ENCODE measurements around the gene UBASH3A. TPM values are rescaled to one million over a fixed set of nuclear protein-coding genes. Genes with fewer than 3 reads are reported as not detected.

The UBASH3A gene
- total and polyA plus RNA-seq, 2 donors (not counting 1 experiment from before 2014, with no cell fraction given), result 0.12 to 0.33 TPM

DNA sequence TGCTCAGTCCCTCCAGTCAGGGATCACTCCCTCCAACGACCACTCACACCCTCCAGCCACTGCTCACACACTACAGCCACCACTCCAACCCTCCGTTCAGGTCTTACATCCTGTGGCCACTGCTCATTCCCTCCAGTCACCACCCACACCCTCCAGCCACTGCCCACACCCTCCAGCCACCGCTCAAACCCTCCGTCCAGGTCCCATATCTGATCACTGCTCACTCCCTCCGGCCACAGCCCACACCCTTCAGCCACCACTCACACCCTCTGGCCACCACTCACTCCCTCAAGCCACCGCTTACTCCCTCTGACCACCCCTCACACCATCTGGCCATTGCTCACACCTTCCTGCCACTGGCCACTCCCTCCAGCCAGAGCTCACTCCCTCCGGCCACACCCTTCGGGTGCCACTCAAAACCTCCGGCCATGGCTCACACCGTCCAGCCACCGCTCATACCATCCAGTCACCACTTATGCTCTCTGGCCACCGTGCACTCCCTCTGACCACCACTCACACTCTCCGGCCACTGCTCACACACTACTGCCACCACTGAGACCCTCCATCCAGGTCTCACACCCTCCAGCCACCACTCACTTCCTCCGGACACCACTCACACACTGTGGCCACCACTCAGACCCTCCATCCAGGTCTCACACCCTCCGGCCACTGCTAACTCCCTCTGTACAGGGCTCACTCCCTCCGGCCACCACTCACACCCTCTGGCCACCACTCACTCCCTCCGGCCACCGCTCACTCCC lies 32.6 kb upstream of the UBASH3A start:
- no peaks in the 10 kb centered on the region for H4K20me1 ChIP-seq (ENCODE audit: control insufficient read depth, insufficient read depth, low read length, poor library complexity, severe bottlenecking)
- ATAC-seq (ENCODE audit: low read depth), result no peak
- no peak for DNase-seq

More for the DNA sequence above, 32.6 kb upstream of the UBASH3A start:
- H2AFZ ChIP-seq (ENCODE audit: insufficient read depth, low read depth, low read length, poor library complexity, severe bottlenecking), result no peak overlapping the region
- peaks cover 19% of the 10 kb centered on the region for H3K27me3 Mint-ChIP-seq
- no peak overlapping the region for H3K4me2 ChIP-seq (replicated peaks; ENCODE audit: low read depth, low read length, poor library complexity, severe bottlenecking)
- intact Hi-C loops (cut with micrococcal nuclease), result no loop called here
- no peak overlapping the region for H3K4me3 Mint-ChIP-seq
- WGBS (ENCODE audit: insufficient coverage), result 74% methylated on average over 18 of the region's 18 CpGs
- peaks cover 0 to 16% (median 0%) of the 10 kb centered on the region in 4 experiments for H3K27me3 ChIP-seq (replicated peaks in 1 of 4; ENCODE audit: control extremely low read depth in 1 of 4, control insufficient read depth in 3 of 4, insufficient read depth in 4 of 4, low read length in 3 of 4)
- no peaks in the 10 kb centered on the region for H3K36me3 ChIP-seq (replicated peaks in 1 of 2; ENCODE audit: control extremely low read depth in 1 of 2, control insufficient read depth in 1 of 2, extremely low read depth in 1 of 2, insufficient read depth in 2 of 2, low read length in 1 of 2)
- no peaks in the 10 kb centered on the region for H3K9me3 ChIP-seq (ENCODE audit: control extremely low read depth in 1 of 3, control insufficient read depth in 2 of 3, insufficient read depth in 1 of 3, low read length in 2 of 3)
- no peak overlapping the region for H3K4me3 ChIP-seq (ENCODE audit: control extremely low read depth in 1 of 5, extremely low read depth in 1 of 5, insufficient read depth in 1 of 5, low read depth in 2 of 5, low read length in 4 of 5)
- no peaks in the 10 kb centered on the region for H3K9me3 Mint-ChIP-seq (ENCODE audit: insufficient read depth)
- ChIA-PET POLR2A (no interaction called here), CTCF (no interaction called here)
- no peak overlapping the region for H3K9ac ChIP-seq (ENCODE audit: low read length)
- TF ChIP-seq EZH2 (IDR thresholded peaks at IDR 0.05; ENCODE audit: borderline replicate concordance, insufficient read depth, low read depth, low read length, poor library complexity, severe bottlenecking), result no peak
- TF ChIP-seq, protein P1, sequence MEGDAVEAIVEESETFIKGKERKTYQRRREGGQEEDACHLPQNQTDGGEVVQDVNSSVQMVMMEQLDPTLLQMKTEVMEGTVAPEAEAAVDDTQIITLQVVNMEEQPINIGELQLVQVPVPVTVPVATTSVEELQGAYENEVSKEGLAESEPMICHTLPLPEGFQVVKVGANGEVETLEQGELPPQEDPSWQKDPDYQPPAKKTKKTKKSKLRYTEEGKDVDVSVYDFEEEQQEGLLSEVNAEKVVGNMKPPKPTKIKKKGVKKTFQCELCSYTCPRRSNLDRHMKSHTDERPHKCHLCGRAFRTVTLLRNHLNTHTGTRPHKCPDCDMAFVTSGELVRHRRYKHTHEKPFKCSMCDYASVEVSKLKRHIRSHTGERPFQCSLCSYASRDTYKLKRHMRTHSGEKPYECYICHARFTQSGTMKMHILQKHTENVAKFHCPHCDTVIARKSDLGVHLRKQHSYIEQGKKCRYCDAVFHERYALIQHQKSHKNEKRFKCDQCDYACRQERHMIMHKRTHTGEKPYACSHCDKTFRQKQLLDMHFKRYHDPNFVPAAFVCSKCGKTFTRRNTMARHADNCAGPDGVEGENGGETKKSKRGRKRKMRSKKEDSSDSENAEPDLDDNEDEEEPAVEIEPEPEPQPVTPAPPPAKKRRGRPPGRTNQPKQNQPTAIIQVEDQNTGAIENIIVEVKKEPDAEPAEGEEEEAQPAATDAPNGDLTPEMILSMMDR (IDR thresholded peaks at IDR 0.05), result no peak
- H3K4me1 ChIP-seq (ENCODE audit: control insufficient read depth in 2 of 2, insufficient read depth in 2 of 2, low read length in 2 of 2), result no peaks in the 10 kb centered on the region
- no peak overlapping the region for H3K27ac Mint-ChIP-seq
- no peak overlapping the region for H3K27ac ChIP-seq (ENCODE audit: low read length in 2 of 2)
- H3K79me2 ChIP-seq (ENCODE audit: control insufficient read depth, insufficient read depth, low read length), result no peaks in the 10 kb centered on the region
- no peaks in the 10 kb centered on the region for H3K4me1 Mint-ChIP-seq

Measured in B cell (primary cell).